Lung (tissue), 12 donors: ENCODE data around the gene CD33. TPM values are rescaled to one million over a fixed set of nuclear protein-coding genes. Genes with fewer than 3 reads are reported as not detected.

Source experiments
- ATAC-seq: fragments of 200-7000 bp; cut with Tn5 transposase; one replicate; pipeline ENCODE4 v1.9.1; 2020; ENCODE audit warnings: moderate number of reproducible peaks; ENCODE audit not compliant: insufficient read depth, low FRiP score
- DNase-seq, 3 donors: peaks; one replicate each; pipeline ENCODE4 v3.0.0-alpha.2; 2013 to 2017
- H3K27ac ChIP-seq, 2 donors: one replicate each; pipeline ENCODE4 v1.5.1; 2013; ENCODE audit warnings: mild to moderate bottlenecking in 2 of 2, moderate library complexity in 2 of 2, control low read depth in 1 of 2, inconsistent platforms in 1 of 2, low read depth in 1 of 2, low read length in 1 of 2
- H3K27me3 ChIP-seq, 3 donors: one replicate each; pipeline ENCODE4 v1.5.1; 2013; ENCODE audit warnings: low read length in 2 of 3; ENCODE audit not compliant: control insufficient read depth in 3 of 3, insufficient read depth in 3 of 3
- H3K36me3 ChIP-seq, 4 donors: one replicate each; pipeline ENCODE4 v1.5.1; 2013; ENCODE audit warnings: low read length in 4 of 4, mild to moderate bottlenecking in 1 of 4, moderate library complexity in 1 of 4; ENCODE audit not compliant: control insufficient read depth in 4 of 4, insufficient read depth in 4 of 4
- H3K4me1 ChIP-seq, 5 donors: one replicate each; pipeline ENCODE4 v1.5.1; 2013; ENCODE audit warnings: low read length in 5 of 5, mild to moderate bottlenecking in 2 of 5, moderate library complexity in 1 of 5; ENCODE audit not compliant: control insufficient read depth in 5 of 5, insufficient read depth in 5 of 5
- H3K4me3 ChIP-seq: one replicate; pipeline ENCODE4 v1.5.1; 2013; ENCODE audit warnings: mild to moderate bottlenecking, control low read depth, moderate library complexity
- H3K9ac ChIP-seq, 2 donors: one replicate each; pipeline ENCODE4 v1.5.1; 2013; ENCODE audit warnings: low read length in 2 of 2, control low read depth in 1 of 2; ENCODE audit not compliant: insufficient read depth in 1 of 2
- H3K9me3 ChIP-seq, 4 donors: one replicate each; pipeline ENCODE4 v1.5.1; 2013; ENCODE audit warnings: low read length in 3 of 4, mild to moderate bottlenecking in 1 of 4, moderate library complexity in 1 of 4; ENCODE audit not compliant: control insufficient read depth in 4 of 4, insufficient read depth in 3 of 4
- CTCF ChIP-seq: IDR thresholded peaks from 2 replicates; pipeline ENCODE4 v1.5.1; 2012; ENCODE audit warnings: mild to moderate bottlenecking; ENCODE audit errors: control extremely low read depth, extremely low read depth
- WGBS, 2 donors: extraction: QIAGEN DNeasy Blood & Tissue Kit; methylation state at CpG; one replicate each; pipeline ENCODE4 v1.1.7; 2013; 5-methylcytosine and 5-hydroxymethylcytosine counted together
- polyA plus RNA-seq, 2 donors: library from polyadenylated mRNA; stranded (reverse); fragments of 200-250 nt; gene quantifications; one replicate each; pipeline ENCODE4 v1.2.1, GENCODE V29; 2013
- total RNA-seq, 2 donors: library from RNA; depleted of rRNA in 1 of 2; stranded (reverse); fragments of >200 nt in 1 of 2; gene quantifications; one replicate each; pipeline ENCODE4 v1.2.1, GENCODE V29; 2014 to 2021
- donor health status: control.
- donor health status: control.
- donor health status: Bipolar disorder and iron deficiency.
- donor health status: healthy.
- donor health status: DM: yes; HTN: yes; CAD: no.

CD33 gene
- total and polyA plus RNA-seq, 4 donors = 7.0 to 40.2 (median 16.8) TPM

- no peaks in the 10 kb centered on the region for H3K4me1 ChIP-seq
- H3K9me3 ChIP-seq = peaks cover 0 to 2% (median 0%) of the 10 kb centered on the region in 4 donors
- WGBS, 2 donors = 77 to 88% methylated on average over 8 of the region's 8 CpGs
- no peak overlapping the region for H3K27ac ChIP-seq
- H3K9ac ChIP-seq = no peak overlapping the region
- DNase-seq = no peak
- no peaks in the 10 kb centered on the region for H3K36me3 ChIP-seq
- H3K27me3 ChIP-seq = peaks cover 0 to 9% (median 0%) of the 10 kb centered on the region in 3 donors
- TF ChIP-seq CTCF = no peak
- ATAC-seq = no peak
- no peak overlapping the region for H3K4me3 ChIP-seq
Observed at GRCh38 chr19:51274049-51274770, 49.3 kb downstream of the CD33 start.

GRCh38 chr19:51277112-51277511 lies 52.2 kb downstream of the CD33 start:
- no peak for ATAC-seq
- WGBS, 2 donors = 70 to 76% methylated on average over 3 of the region's 3 CpGs
- no peaks in the 10 kb centered on the region for H3K4me1 ChIP-seq

GRCh38 chr19:51282335-51282734 lies 57.5 kb downstream of the CD33 start:
- Histone ChIP-seq H3K27me3 (peaks cover 0 to 4% (median 0%) of the 10 kb centered on the region in 3 donors), H3K27ac (no peak overlapping the region), H3K36me3 (no peaks in the 10 kb centered on the region), H3K9ac (no peak overlapping the region), H3K9me3 (peaks cover 0 to 16% (median 0%) of the 10 kb centered on the region in 4 donors), H3K4me3 (no peak overlapping the region), H3K4me1 (no peaks in the 10 kb centered on the region)
- WGBS, 2 donors = 84 to 89% methylated on average over 4 of the region's 4 CpGs
- no peak for TF ChIP-seq CTCF
- ATAC-seq (no peak), DNase-seq (no peak)

More at GRCh38 chr19:51277112-51277511, 52.2 kb downstream of the CD33 start:
- Histone ChIP-seq H3K36me3 (no peaks in the 10 kb centered on the region), H3K27ac (no peak overlapping the region), H3K9me3 (peaks cover 0 to 10% (median 0%) of the 10 kb centered on the region in 4 donors), H3K4me3 (no peak overlapping the region), H3K27me3 (peaks cover 0 to 6% (median 0%) of the 10 kb centered on the region in 3 donors), H3K9ac (no peak overlapping the region)
- DNase-seq = no peak
- TF ChIP-seq CTCF = no peak
